Panc1 (cell line): ENCODE results near the gene RBBP7. TPM values are rescaled to one million over a fixed set of nuclear protein-coding genes. Genes with fewer than 3 reads are reported as not detected.
A peak's percentile ranks its signal among the peaks of the same experiment; 100 is the strongest.

Experiments
- ATAC-seq: fragments of 200-7000 bp; cut with Tn5 transposase; 2 replicates; pipeline ENCODE4 v1.9.1; 2020; ENCODE audit warnings: mild to moderate bottlenecking, moderate library complexity
- BruUV-seq: library from RNA; stranded (reverse); fragments of 400-500 nt; replicated peaks from 2 replicates; lab custom pipeline; 2021; lab: Mats Ljungman, UMichigan
- CTCF ChIA-PET: fragments of 300-600 bp; sonication (Branson Sonifier 250); formaldehyde crosslinking; loops from one replicate; lab custom pipeline; 2022; ENCODE audit warnings: antibody characterized with exemption; lab: Charles Lee
- POLR2A ChIA-PET: fragments of 300-600 bp; sonication (Branson Sonifier 250); formaldehyde crosslinking; loops from one replicate; lab custom pipeline; 2022; ENCODE audit warnings: antibody characterized with exemption; lab: Charles Lee
- DNase-seq: peaks from one replicate; pipeline ENCODE4 v3.0.0-alpha.2; 2010; ENCODE audit warnings: low read depth, low spot score
- H3K27ac ChIP-seq: 2 replicates; pipeline ENCODE4 v1.5.1; 2011; ENCODE audit warnings: mild to moderate bottlenecking, low read length, inconsistent platforms
- H3K27me3 ChIP-seq: fragments of 200-500 bp; sonication (Bioruptor generic); 2 replicates; pipeline ENCODE4 v1.6.0; 2014; ENCODE audit warnings: low read length, inconsistent platforms; ENCODE audit not compliant: control insufficient read depth, insufficient read depth
- H3K36me3 ChIP-seq: fragments of 200-500 bp; sonication (Bioruptor generic); 2 replicates; pipeline ENCODE4 v1.5.1; 2014; ENCODE audit warnings: inconsistent platforms, mild to moderate bottlenecking, low read length, moderate library complexity; ENCODE audit not compliant: control insufficient read depth, insufficient read depth
- H3K4me1 ChIP-seq: 2 replicates; pipeline ENCODE4 v1.5.1; 2011; ENCODE audit warnings: inconsistent platforms, mild to moderate bottlenecking, low read length, moderate library complexity; ENCODE audit not compliant: control insufficient read depth, insufficient read depth
- H3K4me3 ChIP-seq, 2 experiments: 2 replicates each; pipeline ENCODE4 v1.5.1; 2011 to 2012; ENCODE audit warnings: low read depth in 2 of 2, low read length in 2 of 2, mild to moderate bottlenecking in 2 of 2, inconsistent platforms in 1 of 2, moderate library complexity in 1 of 2
- H3K9me3 ChIP-seq: fragments of 200-500 bp; sonication (Bioruptor generic); 2 replicates; pipeline ENCODE4 v1.5.1; 2014; ENCODE audit warnings: low read depth, mild to moderate bottlenecking, inconsistent platforms, low read length, moderate library complexity; ENCODE audit not compliant: control insufficient read depth, insufficient read depth
- CTCF ChIP-seq: fragments of 450-650 bp; IDR thresholded peaks from 2 replicates; pipeline ENCODE4 v1.5.1; 2017; ENCODE audit warnings: mild to moderate bottlenecking
- POLR2AphosphoS5 ChIP-seq: IDR thresholded peaks from 2 replicates; pipeline ENCODE4 v1.6.1; 2012; ENCODE audit warnings: mild to moderate bottlenecking, low read depth, low read length, moderate library complexity
- REST ChIP-seq, 2 experiments: IDR thresholded peaks; 2 replicates each; pipeline ENCODE4 v1.6.1; 2011 to 2012; ENCODE audit warnings: low read depth in 2 of 2, control low read depth in 1 of 2, low read length in 1 of 2, mild to moderate bottlenecking in 1 of 2, moderate library complexity in 1 of 2; ENCODE audit not compliant: insufficient read depth in 1 of 2
- SIN3A ChIP-seq: IDR thresholded peaks from 2 replicates; pipeline ENCODE4 v1.6.1; 2012; ENCODE audit warnings: low read depth, mild to moderate bottlenecking, low read length, moderate library complexity, borderline replicate concordance; ENCODE audit not compliant: insufficient read depth
- TCF7L2 ChIP-seq: IDR thresholded peaks from 2 replicates; pipeline ENCODE4 v1.6.1; 2011; ENCODE audit warnings: mild to moderate bottlenecking, low read depth, low read length, inconsistent platforms
- in situ Hi-C: cut with HindIII; loops from 2 replicates; pipeline ENCODE4 v1.10.0; 2016; ENCODE audit warnings: low sequenced_read_pairs, low pct_unique_long_range_greater_than_20kb
- intact Hi-C: fragments of 100-400 bp; cut with micrococcal nuclease; formaldehyde crosslinking; loops from one replicate; pipeline ENCODE4 v1.10.0; 2022; ENCODE audit not compliant: unreplicated experiment
- total RNA-seq: library from RNA; stranded (reverse); gene quantifications from one replicate; pipeline ENCODE4 v1.2.1, GENCODE V29; 2021; ENCODE audit not compliant: unreplicated experiment

The RBBP7 gene
- total RNA-seq, 1 experiment from 2014 or later = 95.8 TPM

- no TSS peak for BruUV-seq
- H3K36me3 ChIP-seq = no peaks in the 10 kb centered on the region
- intact Hi-C loops (no loop called here), in situ Hi-C loops (no loop called here)
- ATAC-seq (peak; percentile 91), DNase-seq (no peak)
- no peaks in the 10 kb centered on the region for H3K4me1 ChIP-seq
- POLR2A ChIA-PET = no interaction called here
- H3K9me3 ChIP-seq = no peaks in the 10 kb centered on the region
- TF ChIP-seq CTCF = peak; percentile 91
- no peak for TF ChIP-seq TCF7L2
- no peaks in the 10 kb centered on the region for H3K27me3 ChIP-seq
- H3K4me3 ChIP-seq = no peak overlapping the region
- CTCF ChIA-PET = no interaction called here
- H3K27ac ChIP-seq = no peak overlapping the region
Measured at GRCh38 chrX:16892504-16893362, 22.6 kb upstream of the RBBP7 start.

- ATAC-seq (no peak), DNase-seq (no peak)
- H3K27ac ChIP-seq = no peak overlapping the region
- H3K36me3 ChIP-seq = no peaks in the 10 kb centered on the region
- in situ Hi-C loops = no loop called here
- ChIA-PET CTCF (no interaction called here), POLR2A (no interaction called here)
- BruUV-seq = no TSS peak
- H3K27me3 ChIP-seq = no peaks in the 10 kb centered on the region
- intact Hi-C loops = no loop called here
- no peaks in the 10 kb centered on the region for H3K4me1 ChIP-seq
- no peak overlapping the region for H3K4me3 ChIP-seq
- TF ChIP-seq REST (IDR thresholded peaks at IDR 0.05; ENCODE audit: insufficient read depth in 1 of 2, low read depth in 2 of 2, low read length in 1 of 2) (no peak), SIN3A (no peak), TCF7L2 (no peak), CTCF (no peak), POLR2AphosphoS5 (no peak)
- H3K9me3 ChIP-seq = no peaks in the 10 kb centered on the region
Measured at GRCh38 chrX:16885628-16886027, 15.5 kb upstream of the RBBP7 start.
